Neural progenitor cell (in vitro differentiated cells): ENCODE measurements around the gene ELL.

Source experiments
- CTCF ChIP-seq: fragments of 200-600 bp; sonication (generic); IDR thresholded peaks from 2 replicates; pipeline ENCODE4 v1.5.1; 2017; ENCODE audit warnings: antibody characterized with exemption, mild to moderate bottlenecking
- EZH2 ChIP-seq: fragments of 200-600 bp; sonication (generic); IDR thresholded peaks from 2 replicates; pipeline ENCODE4 v1.6.1; 2017; ENCODE audit warnings: antibody characterized with exemption, mild to moderate bottlenecking, moderate library complexity

GRCh38 chr19:18415178-18415867, 106.5 kb downstream of the ELL start:
- TF ChIP-seq EZH2: no peak
- TF ChIP-seq CTCF: no peak
